Measurements from ENCODE around the gene CCDC57.

CCDC57 gene

DNA sequence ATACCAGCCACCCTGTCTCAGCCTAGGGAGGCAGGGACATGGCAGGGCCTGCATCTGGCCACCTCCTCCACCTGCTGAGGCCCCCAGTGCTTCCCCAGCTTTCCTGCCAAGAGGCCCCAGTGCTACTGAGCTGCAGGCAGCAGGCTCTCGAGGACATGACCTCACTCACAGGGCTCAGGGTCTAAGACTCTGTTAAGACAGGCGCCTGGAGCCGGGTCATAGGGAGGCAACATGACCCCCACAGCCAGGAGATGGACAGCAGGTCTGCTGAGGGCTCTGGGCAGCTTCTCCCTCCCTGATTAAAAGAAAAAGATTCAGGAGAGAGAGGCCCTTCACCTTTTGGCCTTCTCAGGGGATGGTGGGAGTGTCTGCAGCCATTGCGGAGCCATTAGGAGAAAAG, 91.4 kb downstream of the CCDC57 start:
- TF ChIP-seq, protein P1, sequence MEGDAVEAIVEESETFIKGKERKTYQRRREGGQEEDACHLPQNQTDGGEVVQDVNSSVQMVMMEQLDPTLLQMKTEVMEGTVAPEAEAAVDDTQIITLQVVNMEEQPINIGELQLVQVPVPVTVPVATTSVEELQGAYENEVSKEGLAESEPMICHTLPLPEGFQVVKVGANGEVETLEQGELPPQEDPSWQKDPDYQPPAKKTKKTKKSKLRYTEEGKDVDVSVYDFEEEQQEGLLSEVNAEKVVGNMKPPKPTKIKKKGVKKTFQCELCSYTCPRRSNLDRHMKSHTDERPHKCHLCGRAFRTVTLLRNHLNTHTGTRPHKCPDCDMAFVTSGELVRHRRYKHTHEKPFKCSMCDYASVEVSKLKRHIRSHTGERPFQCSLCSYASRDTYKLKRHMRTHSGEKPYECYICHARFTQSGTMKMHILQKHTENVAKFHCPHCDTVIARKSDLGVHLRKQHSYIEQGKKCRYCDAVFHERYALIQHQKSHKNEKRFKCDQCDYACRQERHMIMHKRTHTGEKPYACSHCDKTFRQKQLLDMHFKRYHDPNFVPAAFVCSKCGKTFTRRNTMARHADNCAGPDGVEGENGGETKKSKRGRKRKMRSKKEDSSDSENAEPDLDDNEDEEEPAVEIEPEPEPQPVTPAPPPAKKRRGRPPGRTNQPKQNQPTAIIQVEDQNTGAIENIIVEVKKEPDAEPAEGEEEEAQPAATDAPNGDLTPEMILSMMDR (IDR thresholded peaks at IDR 0.05; ENCODE audit: low read depth, low read length) = no peak

DNA sequence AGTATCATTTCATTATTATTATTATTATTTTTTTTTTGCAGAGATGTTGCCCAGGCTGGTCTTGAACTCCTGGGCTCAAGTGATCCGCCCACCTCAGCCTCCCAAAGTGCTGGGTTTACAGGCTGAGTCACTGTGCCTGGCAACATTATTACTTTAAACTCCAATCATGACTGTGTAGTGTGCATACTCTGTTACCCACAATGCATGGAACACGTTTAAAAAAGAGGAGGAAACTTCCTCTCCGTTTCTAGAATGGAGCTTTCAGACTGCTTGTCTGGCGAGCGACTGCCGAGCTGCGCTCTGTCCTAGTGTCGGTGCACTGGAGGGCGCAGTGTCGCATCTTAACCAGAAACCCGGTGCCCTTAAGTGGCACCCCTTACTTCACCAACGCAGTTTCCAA, 92.5 kb downstream of the CCDC57 start:
- TF ChIP-seq, protein P1 (IDR thresholded peaks at IDR 0.05; ENCODE audit: low read depth, low read length) = no peak
- no peak overlapping the region for H3K4me3 ChIP-seq (ENCODE audit: low read depth, low read length)

More for the DNA sequence above, 91.4 kb downstream of the CCDC57 start:
- H3K4me3 ChIP-seq (ENCODE audit: low read depth, low read length) = no peak overlapping the region

DNA sequence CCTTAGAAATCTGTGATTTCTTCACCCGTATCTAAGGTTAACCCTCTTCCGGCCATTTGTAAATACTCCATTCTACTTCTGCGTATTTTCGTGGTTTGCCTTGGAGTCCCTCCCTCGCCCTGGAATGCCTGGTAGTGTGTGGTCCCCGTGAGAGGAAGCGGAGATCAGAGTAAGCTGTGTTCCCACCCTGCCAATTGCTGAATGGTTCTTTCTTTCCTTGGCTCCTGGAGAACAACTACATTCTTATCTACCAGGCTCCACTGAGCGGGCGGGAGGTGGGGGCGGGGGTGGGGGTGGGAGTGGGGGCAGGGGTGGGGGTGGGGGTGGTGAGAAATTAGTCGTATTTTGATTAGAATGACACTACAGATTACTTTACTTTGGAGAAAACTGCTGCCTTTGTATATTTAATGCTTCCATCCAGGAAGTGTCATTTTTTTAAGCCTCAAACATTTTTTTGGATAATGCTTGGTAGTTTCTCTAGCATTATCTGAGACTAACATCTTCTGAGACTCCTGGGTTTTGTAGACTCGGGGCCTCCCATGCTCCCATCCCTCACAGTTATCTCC, 93.7 kb downstream of the CCDC57 start:
- TF ChIP-seq, protein P1 (IDR thresholded peaks at IDR 0.05; ENCODE audit: low read depth, low read length) = no peak
- H3K4me3 ChIP-seq (ENCODE audit: low read depth, low read length) = no peak overlapping the region

DNA sequence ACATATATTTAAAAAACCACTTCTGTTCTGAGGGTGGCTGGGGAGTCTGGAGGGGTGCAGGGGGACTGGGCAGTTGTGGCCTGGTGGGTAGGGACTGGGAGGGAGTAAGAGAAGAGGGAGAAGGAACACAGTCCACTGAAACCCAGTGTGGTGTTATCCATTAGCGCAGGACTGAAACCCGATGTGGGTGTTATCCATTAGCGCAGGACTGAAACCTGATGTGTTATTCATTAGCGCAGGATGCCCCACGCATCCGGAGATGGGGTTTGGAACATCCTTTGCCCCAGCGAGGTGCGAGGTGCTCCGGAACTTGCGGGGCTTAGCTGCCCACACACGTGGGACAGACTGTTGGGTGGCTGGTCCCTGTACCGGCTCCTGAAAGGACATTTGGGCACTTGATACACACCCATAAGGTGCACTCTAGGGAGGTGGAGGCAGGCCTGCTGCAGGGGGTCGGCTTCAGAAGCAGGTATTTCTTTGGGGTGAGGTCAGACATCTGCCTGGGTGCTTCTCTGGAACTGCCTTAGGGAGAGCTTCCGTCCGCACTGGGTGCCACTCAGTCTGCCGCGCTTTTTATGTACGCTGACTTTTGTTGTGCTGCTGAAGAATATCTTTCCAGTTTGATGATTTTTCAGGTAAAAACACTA, 94.4 kb downstream of the CCDC57 start:
- TF ChIP-seq, protein P1 (IDR thresholded peaks at IDR 0.05; ENCODE audit: low read depth, low read length) = no peak
- H3K4me3 ChIP-seq (ENCODE audit: low read depth, low read length) = no peak overlapping the region

DNA sequence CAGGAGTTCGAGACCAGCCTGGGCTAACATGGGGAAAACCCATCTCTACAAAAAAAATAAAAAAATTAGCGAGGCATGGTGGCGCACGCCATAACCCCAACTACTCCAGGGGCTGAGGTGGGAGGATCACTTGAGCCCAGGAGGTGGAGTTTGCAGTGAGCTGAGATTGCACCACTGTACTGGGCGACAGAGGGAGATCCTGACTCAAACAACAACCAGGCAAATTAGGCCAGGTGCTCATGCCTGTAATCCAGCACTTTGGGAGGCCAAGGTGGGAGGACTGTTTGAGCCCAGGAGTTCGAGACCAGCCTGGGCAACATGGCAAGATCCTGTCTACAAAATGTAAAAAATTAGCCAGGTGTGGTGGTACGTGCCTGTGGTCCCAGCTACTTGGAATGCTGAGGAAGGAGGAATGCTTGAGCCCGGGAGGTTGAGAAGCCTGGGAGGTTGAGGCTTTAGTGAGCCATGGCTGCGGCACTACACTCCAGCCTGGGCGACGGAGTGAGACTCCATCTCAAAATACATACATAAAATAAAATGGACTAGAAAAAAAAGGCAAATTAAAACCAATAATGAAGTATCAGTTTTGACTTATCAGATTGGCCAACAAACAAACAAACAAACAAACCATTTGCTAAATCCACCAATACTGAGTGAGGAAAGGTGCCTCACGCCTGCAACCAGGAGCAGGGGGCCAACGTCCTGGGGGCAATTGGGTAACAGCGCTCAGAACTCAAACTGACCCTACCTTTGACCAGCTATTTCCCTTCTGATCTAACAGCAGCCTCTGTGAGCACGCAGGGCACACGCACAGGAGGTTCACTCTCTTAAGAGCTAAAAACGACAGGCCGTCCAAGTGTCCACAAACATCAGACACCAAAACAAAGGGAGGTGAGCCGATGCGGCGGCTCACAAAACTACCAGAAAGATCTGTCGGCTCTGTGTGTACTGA, 95.2 kb downstream of the CCDC57 start:
- TF ChIP-seq, protein P1 (IDR thresholded peaks at IDR 0.05; ENCODE audit: low read depth, low read length) = no peak
- H3K4me3 ChIP-seq (ENCODE audit: low read depth, low read length) = no peak overlapping the region

DNA sequence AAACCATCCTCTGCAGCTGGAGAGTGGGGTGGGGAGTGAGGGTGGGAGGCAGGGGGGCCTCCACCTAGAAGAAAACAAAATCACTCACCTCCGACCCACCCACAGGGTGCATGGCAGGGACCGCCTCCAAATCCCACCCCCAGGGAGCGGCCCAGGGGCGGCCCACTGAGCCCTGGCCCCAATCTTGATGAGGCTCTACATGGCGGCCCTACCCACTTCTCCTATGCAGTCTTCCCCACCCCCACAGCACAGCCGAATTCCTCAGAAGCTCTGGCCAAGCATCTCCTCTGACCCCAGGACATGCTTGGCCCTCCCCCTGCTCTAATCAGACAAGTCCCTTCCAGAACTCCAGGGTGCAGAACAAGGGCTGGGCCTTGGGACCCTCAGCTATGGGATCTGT, 96.4 kb downstream of the CCDC57 start:
- no peak overlapping the region for H3K4me3 ChIP-seq (ENCODE audit: low read depth, low read length)
- TF ChIP-seq, protein P1 (IDR thresholded peaks at IDR 0.05; ENCODE audit: low read depth, low read length) = no peak

All from WI38 (cell line).